A204.1 (cell line): ENCODE results near the gene ZIC1.

Experiments
- FAIRE-seq: peaks from 2 replicates; lab custom pipeline; 2012; peaks lifted over from hg19 to GRCh38; lab: Jason Lieb, UNC

Gene ZIC1

DNA sequence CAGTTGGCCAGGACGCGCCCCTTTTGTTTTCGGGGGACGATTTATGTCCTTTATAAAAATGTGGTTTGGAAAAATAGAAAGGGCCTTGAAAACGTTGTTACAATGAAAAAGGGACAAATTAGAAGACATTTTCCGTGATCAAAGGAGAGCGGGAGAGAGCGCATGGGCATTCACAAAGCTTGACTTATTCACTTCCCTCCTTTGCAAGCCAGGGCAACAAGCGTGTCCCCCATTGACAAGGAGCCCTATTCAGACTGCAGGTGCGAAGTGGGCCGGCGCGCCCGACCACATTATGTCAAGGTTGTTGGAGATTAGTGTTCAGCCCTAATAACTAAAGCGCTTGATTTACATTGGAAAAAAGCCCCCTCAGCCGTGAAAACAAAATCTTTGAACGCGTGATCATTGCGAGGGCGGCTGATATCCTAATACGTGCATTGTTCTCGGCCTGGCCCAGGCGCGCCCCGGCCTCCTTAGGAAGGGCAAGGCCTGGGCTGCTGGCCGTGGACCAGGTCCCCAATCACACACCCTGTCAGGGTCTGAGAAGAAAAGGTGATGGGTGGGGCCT lies 28.7 kb upstream of the ZIC1 start:
- FAIRE-seq, result no peak

DNA sequence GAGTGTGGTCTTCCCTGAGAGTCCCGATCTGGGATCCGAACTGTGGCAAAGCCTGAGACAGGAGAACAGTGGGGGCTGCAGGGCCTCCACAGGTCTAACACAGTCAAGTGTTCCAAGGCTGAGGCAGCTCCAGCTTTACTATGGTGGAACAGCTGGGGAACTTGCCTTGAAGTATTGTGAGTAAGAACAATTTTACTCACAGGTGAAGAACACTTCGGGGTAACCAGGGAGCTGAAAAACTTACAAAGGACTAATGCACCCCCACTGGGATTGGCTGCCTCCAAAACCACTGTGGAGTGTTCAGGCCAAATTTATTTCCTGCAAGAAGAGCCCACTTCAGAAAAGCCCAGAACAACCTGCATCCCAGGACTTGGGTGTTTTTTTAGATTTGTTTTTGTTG lies 28.2 kb upstream of the ZIC1 start:
- FAIRE-seq, result no peak

DNA sequence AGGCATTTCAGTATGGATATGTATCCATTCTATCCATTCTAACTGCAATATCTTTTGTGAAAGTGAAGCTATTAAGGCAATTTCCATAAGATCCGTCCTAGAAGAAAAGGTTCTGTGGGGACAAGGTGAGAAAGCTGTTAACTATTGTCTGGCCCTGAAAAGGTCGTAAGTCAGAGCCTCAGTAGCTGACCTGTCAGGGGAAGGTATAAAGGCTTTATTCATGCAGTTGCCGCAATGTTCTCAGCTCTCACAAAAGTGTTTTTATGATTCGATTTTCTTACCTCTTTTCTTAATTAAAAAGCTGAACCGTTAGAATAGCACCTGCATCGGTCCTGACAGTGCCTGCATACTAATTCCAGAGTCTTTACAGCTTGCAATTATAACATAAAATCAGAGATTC lies 27.6 kb upstream of the ZIC1 start:
- no peak for FAIRE-seq

DNA sequence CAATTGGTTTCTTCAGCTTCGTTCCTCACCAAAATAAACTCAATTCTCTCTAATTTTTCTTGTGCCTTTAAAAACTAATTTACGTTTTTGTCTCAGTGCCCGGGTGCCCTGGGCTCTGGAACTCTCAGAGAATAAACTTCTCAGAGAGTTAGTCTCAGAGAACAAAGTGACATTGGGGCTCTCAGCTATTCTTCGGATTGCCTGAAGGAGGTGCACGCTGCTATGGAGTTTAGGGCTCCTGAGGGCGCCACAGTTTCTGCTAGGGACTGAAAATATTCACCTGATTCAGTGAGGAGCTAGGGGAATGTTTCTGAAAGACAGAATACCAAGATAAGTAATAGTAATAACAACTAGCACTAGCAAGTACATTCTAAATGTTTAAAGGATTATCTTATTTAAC lies 25.5 kb upstream of the ZIC1 start:
- no peak for FAIRE-seq

DNA sequence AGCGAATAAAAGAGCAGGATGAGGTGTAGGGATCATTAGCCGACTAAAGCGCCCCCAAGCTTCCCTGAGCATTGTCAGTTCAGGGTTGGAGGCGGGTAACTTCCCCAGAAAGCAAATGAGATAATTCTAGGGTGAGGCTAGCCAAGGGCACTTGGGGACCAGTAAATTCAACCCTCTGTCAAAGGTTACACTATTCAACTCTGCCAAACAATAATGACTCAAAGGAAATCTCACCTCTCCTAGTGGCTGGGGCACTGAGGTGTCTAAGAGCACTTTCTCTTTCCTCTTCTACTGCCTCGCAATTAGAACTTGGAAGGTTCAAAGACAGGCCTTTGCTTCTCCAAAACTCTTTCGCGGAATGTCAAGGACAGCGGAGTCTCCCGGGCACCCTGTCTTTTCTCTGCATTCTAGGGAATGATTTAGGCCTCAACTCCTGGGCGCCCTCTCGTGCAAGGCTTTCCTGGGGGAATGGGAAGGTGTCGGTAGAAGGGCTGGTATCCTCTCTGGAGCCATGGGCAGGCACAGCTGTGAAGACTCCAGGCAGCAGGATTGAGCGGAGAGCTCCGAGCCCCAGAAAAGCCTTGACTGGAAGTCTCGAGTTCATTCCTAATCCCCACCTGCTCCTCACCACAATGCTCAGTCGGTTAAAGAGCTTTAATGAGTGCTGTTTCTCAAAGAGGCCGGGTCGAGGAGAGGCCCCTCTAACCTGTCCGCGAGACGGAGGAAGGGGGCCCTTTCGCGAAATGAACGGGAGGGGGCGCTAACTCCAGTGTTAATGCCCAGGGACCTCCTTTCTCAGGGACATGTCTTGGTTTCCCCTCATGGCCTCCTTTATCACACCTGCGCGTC lies 24.7 kb upstream of the ZIC1 start:
- no peak for FAIRE-seq

DNA sequence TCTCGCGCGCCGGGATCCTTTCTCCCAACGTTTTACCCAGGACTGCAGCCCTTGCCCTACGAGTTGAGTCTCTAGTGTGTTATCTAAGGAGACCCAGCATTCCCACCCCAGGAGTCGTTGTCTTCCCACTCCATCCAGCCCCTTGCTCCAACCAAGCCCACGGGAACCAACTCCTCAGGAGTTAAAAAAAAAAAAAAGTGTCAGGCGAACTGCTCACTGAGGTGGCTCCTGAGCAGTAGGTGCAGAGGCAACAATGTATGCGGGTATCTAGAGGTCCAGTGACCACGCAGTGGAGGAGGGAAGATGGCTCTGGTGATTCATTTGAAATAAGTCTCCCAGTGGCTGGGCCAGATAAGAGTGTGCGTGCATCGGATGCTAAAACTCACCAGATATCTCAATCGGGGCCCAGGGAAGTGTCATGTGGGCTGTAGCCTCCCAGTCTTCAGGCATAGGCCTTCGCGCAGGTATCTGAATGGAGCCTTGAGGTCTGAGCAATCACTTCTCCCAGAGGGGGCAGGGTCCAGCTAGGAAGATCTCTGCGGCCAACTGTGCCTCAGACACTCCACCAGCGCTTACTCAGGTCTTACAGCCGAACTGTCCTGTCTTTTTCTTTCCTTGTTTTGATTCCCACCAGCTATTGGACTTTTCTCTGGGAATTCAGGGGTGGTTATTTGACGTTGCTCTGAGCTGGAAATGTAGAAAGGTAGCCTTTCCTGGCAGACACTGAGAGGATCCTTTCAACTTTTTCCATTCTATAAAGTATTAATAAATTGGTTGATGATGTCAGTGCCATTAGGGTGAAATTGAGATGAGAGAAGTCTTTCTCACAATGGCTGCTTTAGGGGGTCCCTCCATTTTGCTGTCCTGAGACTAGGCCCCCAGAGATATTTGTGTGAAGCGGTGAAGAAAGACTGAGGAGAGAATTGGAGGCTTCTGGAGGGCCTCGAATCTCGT lies 23.8 kb upstream of the ZIC1 start:
- FAIRE-seq, result no peak

DNA sequence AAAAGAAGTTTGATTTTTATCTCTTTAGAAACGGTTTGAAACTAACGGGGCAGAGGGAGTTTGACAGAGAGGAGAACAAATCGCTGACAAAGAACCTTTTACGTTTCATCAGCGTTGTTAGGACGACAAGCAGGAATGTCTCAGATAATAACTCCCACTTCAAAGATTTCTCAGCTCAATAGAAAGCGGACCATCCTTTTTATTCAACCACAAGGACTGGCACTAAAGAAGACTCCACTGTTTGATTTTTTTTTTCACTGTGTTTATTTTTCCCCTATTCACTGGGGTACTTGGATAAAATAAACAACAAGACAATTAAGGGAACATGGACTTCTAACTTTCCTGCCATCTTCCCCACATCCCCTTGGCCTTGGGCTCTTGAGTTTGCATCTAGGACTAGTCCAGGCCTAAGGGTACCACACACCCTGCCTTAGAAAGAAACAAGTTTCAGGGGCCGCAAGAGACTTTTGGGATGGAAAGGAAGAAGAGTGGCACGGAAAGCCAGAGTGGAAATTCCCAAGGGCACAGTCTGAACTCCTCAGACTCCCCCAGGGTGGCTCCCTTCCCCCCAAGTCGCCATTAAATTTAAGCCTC lies 21.8 kb upstream of the ZIC1 start:
- FAIRE-seq, result no peak

DNA sequence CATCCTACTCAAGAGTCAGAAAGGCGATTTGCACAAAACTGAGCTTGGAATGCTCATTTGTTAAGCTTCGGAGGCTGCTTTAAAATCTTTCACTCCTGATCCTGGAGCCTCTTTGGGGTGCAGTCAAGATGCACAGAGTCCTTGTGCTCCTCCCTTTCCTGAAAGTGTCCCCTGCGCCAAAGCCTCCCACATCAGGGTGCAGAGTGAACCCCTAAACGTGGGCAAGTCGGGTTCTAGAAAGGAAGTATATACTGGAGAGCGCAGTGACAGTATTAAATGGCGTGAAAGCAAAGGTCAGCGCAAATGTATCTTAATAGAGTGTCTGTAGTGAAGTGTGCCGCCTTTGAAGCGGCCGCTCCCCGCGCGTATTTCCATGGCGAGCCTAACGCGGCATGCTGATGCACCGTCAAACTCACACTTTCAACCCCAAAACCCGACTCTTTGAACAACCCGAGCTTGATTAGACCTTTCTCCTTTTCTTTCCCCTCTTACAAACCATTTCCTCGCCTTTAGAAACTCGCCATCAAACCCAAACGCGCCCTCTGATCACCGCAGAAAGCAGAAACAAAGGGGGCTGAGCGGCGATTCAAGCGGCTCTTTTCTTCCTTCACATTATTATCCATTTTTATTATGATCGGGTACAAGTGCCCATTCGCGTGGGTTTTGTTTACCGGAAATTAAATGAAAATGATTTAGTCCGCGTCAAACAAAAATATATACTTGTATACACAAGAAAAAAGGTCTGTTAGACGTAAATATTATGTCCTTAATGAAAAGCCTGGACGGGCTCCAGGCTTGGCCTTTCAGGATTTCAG lies 21.1 kb upstream of the ZIC1 start:
- no peak for FAIRE-seq

DNA sequence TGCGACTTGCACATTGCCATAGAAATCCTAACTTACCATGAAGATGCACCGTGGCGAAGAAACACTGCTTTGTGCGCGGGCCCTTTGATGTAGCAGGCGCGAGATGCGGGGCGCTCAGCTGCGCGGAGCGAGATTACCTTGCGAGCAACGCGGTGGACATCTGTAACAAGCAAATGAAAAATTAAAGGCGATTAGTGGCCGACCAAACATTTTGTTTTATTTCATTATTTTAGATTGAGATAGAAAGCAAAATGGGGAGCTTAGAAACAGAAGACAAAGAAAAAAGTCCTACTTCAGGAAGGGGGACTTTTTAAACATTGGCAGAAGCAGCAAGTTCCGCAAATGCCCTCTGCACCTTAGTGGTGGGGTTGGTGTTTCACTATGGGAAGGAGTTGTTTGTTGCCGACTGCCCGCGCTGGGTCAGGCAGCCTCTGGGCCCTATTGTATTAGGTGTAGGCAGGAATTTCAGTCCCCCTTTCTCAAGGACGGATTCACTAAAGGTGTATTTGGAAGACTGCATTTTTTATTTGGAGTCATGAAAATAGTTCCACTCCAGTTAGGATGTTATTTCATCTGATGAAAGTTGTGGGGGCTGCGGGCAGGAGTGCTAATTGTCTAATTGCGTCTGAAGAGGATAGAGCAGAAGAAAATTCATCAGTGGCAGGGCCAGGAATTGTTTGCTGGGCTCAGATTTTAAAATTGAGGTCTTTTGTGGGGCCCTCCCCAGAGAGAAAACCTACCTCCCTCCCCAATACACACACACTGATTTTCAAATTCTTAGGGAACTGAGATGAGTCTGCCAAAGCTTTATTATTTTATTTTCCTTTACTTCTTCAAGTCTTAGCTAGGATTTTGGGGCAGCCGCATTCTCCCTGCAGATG lies 20.2 kb upstream of the ZIC1 start:
- FAIRE-seq, result no peak

DNA sequence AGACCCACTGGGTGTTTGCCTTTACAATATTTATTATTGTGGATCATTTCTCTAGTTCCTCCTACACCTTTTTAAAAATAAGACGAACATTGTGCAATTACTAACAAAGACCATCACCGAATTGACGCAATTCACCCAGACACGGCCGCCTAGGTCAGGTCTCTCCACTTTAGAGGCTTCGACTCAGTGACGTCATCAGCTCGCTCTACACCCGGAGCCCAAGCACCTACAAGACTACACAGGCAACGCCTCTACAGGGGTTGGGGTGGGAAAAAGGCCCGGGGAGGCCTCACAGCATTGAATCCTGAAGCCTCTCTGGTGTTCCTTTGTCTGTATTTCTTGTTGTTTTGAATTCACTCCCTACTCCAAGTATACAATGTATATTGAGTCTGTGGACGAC lies 19.4 kb upstream of the ZIC1 start:
- FAIRE-seq, result no peak

DNA sequence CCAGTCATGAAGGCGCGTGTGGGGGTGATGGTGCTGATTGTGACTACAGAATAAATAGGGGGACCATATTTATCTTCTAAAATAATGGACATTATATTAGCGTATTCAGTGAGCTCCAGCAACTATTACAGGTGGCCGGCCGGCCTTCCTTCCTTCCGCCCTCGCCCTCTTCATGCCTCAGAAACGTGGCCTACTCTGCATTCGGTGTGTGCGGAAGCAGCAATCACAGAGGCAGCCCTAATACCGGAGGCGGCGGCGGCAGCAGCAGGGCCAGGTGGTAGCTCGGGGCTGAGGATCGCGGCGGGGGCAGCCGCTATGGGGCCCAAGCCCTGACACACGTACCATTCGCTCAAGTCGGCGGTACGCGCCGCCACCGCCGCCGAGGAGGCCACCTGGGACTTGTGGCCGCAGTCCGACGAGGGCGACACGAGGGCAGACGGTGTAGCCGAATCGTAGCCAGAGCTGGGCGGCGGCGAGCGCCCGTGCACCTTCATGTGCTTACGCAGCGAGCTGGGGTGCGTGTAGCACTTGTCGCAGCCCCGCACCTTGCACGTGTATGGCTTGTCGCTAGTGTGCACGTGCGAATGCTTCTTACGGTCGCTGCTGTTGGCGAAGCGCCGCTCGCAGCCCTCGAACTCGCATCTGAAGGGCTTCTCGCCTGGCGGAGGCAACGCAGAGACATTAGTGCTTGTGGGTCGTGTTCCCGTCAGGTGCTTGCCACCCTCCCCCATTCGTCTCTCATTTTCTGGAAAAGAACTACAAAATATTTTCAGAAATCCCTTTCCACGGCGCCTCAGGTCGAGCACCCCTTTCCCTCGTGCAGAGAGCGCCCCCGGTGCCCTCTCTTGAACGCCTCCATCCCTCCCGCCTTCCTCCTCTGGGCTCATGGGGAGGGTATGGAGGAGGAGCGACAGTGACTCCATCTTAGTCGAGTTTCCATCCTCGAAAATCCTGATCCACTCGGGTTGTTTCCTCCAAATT lies 18.3 kb upstream of the ZIC1 start:
- no peak for FAIRE-seq

DNA sequence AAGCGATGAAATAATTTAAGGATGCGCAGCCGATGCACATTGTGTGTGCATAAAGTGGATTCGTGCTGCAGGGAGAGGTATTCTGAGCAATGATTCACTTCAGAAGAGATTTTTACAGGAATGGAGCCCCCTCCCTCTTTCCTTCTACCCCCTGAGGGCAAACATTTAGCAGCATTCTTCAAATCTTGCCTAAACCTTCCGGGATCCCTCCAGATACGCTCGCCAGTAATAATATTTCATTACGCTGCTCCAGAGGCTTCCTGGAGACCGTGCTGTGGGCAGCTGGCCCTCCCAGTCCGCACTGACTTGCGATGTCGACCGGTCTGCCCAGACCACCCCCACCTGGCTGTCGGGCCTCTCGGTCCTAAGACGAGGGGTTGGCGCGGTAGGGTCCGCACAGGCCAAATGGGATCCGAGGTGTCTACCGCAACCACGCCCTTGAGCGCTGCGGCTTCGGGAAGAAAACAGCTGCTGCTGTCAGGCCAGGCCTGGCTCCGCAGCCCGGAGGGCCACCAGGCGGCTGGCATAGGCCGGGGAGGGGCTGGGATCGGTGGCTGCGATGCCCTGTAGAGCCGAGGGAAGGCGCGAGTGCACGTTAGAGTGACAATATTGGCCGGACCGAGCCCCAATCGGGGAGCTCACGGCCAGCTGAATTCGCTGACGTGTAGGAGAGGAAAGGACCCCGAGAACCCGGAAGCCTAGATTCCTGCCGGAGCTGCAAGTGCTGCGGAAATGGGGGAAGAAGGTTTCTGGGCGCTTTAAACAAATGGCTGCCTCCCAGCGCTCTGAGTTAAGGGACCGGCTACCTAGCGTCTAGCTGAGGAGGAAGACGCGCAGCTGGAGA lies 17.2 kb upstream of the ZIC1 start:
- peak; percentile 91 for FAIRE-seq

DNA sequence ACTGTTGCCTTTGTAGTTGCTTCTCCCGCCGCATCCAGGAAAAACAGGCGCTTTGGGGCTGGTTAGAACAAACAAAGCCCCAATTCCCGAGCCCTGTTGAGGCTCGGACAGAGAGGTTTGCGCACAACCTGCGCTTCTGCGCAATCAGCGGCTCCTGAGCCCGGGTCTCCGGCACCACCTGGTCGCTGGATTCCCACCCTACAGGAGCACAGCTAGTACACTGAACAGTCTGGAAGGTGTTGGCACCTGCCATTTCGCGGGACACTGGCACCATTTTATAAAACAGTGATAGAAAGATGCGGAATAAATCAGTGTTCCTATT lies 16.6 kb upstream of the ZIC1 start:
- no peak for FAIRE-seq

DNA sequence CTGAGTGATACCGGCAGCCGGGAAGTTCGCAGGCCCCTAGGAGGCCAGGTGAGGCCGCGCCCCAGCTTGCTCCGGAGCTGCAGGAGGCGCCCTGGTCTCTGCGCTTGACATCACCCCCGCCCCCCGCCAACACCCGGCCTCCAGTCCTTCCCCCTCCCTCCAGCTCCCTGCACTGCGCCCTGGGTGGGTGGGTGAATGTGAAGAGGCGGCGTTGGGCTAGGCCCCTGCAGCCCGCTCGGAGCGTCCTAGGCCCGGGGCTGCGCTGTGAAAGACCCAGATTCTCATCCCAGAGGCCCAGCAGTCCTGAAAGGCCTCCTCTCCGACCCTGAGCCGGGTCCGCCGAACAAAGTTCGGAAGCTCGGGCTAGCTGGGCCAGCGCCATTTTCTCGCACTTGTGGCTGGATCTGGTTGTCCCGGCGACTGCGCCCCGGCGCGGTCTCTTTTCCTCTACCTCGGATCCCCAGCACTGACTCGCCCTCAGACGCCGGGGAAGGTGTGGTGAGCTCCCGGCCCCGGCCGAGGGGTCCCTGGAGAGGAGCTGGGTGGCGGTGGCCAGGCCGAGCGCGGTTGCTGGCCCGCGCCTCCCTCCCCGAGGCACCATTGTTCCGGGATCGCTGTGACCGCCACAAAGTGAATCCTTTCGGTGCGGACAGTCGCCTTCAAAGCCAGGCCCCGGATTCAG lies 15.8 kb upstream of the ZIC1 start:
- no peak for FAIRE-seq

DNA sequence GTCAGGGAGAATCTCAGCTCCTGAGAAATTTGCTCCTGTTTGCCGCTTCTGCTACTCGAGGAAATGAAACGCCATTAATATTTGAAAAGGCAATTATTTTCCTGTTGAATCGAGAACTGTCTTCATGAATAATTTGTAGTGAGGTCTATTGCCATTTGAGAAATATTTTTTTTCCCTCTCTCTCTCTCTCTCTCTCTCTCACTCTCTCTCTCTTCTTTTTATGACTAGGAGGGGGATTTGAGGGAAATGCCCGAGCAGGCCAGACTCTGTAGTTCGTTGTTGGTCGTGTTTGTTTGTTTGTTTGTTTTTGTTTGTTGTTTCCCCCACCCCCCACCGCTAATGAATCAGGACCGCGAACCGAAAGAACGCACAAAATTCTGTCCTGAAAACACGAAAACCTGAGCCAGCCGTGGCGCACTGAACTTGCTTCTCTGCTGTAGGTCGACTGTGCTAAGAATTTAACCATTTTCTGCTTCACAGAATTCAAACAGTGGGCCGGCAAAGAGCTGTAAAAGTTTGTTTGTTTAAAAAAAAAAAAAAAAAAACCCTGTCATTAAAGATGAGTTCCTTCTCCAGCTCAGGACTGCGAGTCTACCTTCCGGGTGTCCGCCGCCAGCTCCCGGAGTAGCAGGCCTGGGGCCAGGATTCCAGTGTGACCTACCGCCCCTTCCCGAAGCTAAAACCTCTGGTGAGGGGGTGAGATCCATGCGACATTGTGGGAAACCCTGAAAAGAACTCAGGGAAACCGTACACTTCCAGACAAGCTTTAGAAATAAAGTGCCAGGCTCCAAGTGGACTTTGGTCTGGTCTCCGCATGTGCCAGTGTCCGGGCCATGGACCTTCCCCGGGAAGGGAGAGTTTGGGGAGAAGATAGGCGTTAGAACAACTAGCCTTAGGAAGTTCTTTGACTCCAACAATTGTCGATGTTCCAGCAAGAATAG lies 15.0 kb upstream of the ZIC1 start:
- no peak for FAIRE-seq

DNA sequence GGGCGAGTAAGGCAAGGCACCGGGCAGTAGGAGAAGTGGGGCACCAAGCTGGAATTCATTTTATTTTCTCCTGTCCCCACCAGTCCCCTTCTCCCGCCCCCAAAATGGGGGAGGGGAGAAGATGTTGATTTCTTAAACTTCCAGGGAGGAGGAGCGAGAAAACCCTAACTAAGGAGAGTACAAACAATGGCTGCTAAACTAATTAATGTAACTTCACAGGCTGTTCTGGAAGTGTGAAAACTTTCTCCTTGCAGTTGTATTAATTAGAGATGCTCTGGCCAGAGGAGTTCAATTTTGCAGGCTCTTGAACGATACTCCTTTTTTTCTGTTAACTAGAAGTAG lies 14.3 kb upstream of the ZIC1 start:
- FAIRE-seq, result no peak
